Mesothelial cell of epicardium (in vitro differentiated cells): ENCODE results near the gene SPATC1L. TPM values are rescaled to one million over a fixed set of nuclear protein-coding genes. Genes with fewer than 3 reads are reported as not detected.

Experiments
- DNase-seq, 2 experiments: peaks; one replicate each; pipeline ENCODE4 v3.0.0; 2021; ENCODE audit warnings: low spot score in 2 of 2; ENCODE audit not compliant: unreplicated experiment in 2 of 2
- H3K27ac Mint-ChIP-seq: 2 replicates; pipeline ENCODE4 v1.8.0; 2021; ENCODE audit warnings: mixed read lengths
- H3K27me3 Mint-ChIP-seq: 2 replicates; pipeline ENCODE4 v1.8.0; 2021; ENCODE audit warnings: low read depth, mixed read lengths
- H3K36me3 Mint-ChIP-seq: 2 replicates; pipeline ENCODE4 v1.8.0; 2021; ENCODE audit warnings: mixed read lengths
- H3K4me1 Mint-ChIP-seq: 2 replicates; pipeline ENCODE4 v1.8.0; 2021; ENCODE audit warnings: mixed read lengths
- H3K4me3 Mint-ChIP-seq: 2 replicates; pipeline ENCODE4 v1.8.0; 2021; ENCODE audit warnings: mild to moderate bottlenecking, moderate library complexity, mixed read lengths
- H3K9me3 Mint-ChIP-seq: 2 replicates; pipeline ENCODE4 v1.8.0; 2021; ENCODE audit warnings: mixed read lengths
- CTCF ChIP-seq: fragments of 200-600 bp; sonication (generic); IDR thresholded peaks from one replicate; pipeline ENCODE4 v1.5.0; 2021; ENCODE audit warnings: antibody characterized with exemption; ENCODE audit not compliant: unreplicated experiment
- total RNA-seq: library from RNA; stranded (reverse); gene quantifications from 3 replicates; pipeline ENCODE4 v1.2.1, GENCODE V29; 2021

The SPATC1L gene
- total RNA-seq, 1 donor from 2014 or later: 28.1 TPM

- H3K9me3 Mint-ChIP-seq: no peaks in the 10 kb centered on the region
- no peaks in the 10 kb centered on the region for H3K36me3 Mint-ChIP-seq
- peak overlapping the region; percentile 90 for H3K27ac Mint-ChIP-seq
- TF ChIP-seq CTCF: no peak
- peaks cover 23% of the 10 kb centered on the region for H3K4me1 Mint-ChIP-seq
- no peak overlapping the region for H3K4me3 Mint-ChIP-seq
- H3K27me3 Mint-ChIP-seq: peaks cover 6% of the 10 kb centered on the region
- peak in 1 of 2 experiments; percentile 12 for DNase-seq
Observed at GRCh38 chr21:46146856-46147255, 37.4 kb downstream of the SPATC1L start.

GRCh38 chr21:46145840-46146691, 38.2 kb downstream of the SPATC1L start:
- Mint-ChIP-seq H3K4me3 (no peak overlapping the region), H3K27me3 (peaks cover 12% of the 10 kb centered on the region), H3K27ac (peak overlapping the region; percentile 90), H3K4me1 (peaks cover 29% of the 10 kb centered on the region), H3K9me3 (no peaks in the 10 kb centered on the region), H3K36me3 (no peaks in the 10 kb centered on the region)
- no peak for TF ChIP-seq CTCF
- DNase-seq: peak in 1 of 2 experiments; percentile 23

GRCh38 chr21:46145159-46145839, 39.0 kb downstream of the SPATC1L start:
- Mint-ChIP-seq H3K27me3 (peaks cover 18% of the 10 kb centered on the region), H3K4me3 (no peak overlapping the region), H3K36me3 (no peaks in the 10 kb centered on the region), H3K27ac (no peak overlapping the region), H3K4me1 (peaks cover 35% of the 10 kb centered on the region), H3K9me3 (no peaks in the 10 kb centered on the region)
- TF ChIP-seq CTCF: no peak
- DNase-seq: no peak

GRCh38 chr21:46144464-46145070, 39.7 kb downstream of the SPATC1L start:
- Mint-ChIP-seq H3K27me3 (peaks cover 25% of the 10 kb centered on the region), H3K4me3 (no peak overlapping the region), H3K4me1 (peaks cover 38% of the 10 kb centered on the region), H3K9me3 (no peaks in the 10 kb centered on the region), H3K27ac (peak overlapping the region; percentile 67), H3K36me3 (no peaks in the 10 kb centered on the region)
- no peak for DNase-seq
- no peak for TF ChIP-seq CTCF

- Mint-ChIP-seq H3K27me3 (peaks cover 31% of the 10 kb centered on the region), H3K36me3 (no peaks in the 10 kb centered on the region), H3K27ac (no peak overlapping the region), H3K9me3 (no peaks in the 10 kb centered on the region), H3K4me3 (peak overlapping the region; percentile 58), H3K4me1 (peaks cover 38% of the 10 kb centered on the region)
- no peak for DNase-seq
- no peak for TF ChIP-seq CTCF
Observed at GRCh38 chr21:46142582-46143473, 41.4 kb downstream of the SPATC1L start.
